Fibroblast of skin of scalp (primary cell): Measurements from ENCODE around the gene ATXN1.
"Not testable (repeated sequence)": the region's sequence is repeated elsewhere in the genome, so short reads cannot be mapped to it uniquely, and the experiment has no call there.

Experiments
- DNase-seq: peaks from one replicate; pipeline ENCODE4 v3.0.0-alpha.2; 2013

ATXN1 gene

GRCh38 chr6:16265351-16266341, 495.6 kb downstream of the ATXN1 start:
- no peak for DNase-seq

DNA sequence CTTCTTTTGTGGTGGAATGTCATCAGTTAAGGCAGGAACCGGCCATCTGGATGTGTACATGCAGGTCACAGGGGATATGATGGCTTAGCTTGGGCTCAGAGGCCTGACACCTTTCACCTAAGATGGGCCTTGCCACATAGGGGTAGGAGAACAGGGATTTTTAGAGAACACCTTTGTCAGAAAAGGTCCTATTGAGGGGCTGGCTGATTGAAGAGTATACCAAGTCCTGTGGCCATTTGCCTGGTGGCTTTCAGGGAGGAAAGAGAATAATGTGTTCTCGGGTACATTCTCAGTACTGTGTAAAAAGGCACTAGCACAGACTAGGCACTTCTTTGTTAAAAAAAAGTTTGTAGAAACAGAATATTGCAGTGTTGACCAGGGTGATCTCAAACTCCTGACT, 496.5 kb downstream of the ATXN1 start:
- no peak for DNase-seq

DNA sequence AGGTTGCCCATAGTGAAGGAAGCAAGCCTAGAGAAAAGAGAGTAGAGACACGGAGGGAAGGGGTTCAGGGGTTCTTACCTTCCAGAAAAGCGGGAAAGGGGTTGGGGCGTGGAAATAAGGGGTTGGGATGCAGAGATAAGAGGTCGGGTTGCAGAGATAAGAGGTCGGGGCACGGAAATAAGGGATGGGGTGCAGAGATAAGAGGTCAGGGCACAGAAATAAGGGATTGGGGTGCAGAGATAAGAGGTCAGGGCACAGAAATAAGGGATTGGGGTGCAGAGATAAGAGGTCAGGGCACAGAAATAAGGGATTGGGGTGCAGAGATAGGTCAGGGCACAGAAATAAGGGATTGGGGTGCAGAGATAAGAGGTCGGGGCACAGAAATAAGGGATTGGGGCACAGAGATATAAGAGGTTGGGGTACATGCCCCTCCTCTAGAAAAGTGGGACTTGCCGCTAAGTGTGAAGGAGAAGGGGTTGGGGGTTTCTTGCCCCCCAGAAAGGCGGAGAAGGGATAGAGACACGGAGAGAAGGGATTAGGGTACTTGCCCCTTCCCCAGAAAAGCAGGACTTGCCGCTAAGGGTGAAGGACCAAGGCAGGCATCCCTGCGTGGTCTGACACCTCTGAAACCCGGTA, 497.7 kb downstream of the ATXN1 start:
- not testable (repeated sequence) for DNase-seq

GRCh38 chr6:16262773-16263172, 498.5 kb downstream of the ATXN1 start:
- DNase-seq = not testable (repeated sequence)

DNA sequence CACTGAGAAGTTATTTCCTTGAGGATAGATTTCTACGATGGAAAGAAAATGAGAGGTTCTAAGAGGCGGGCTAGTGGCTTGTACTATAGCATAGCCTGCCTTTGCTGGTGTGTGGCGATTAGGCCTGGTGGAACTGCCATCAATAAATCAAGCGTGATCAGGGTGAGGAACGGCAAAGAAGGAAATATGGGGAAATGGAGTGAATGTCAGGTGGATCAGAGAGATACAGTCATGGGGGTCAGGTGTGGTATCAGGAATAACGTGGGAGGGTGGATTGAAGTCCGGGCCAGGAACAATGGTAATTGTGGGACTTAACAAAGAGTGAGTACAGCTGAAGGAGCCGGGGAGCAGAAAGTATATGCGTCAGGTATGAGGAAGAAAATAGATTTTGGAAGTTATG, 500.7 kb downstream of the ATXN1 start:
- DNase-seq = not testable (repeated sequence)

DNA sequence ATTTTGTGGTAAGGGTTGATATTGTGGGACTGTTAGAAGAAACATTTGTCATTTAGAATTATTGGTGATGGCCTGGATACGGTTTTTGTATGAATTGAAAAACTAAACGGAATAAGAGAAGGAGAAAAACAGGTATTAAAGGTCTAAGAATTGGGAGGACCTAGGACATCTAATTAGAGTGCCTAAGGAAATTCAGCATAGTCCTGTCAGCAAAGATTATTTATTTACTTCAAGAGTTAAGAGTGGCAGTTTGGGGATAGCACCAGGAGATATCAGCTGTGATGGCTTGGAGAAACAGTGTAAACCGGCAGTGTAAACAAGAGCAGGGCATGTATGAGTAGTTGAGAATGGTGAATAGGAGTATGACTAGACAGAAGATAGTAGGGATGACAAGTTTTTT, 501.7 kb downstream of the ATXN1 start:
- not testable (repeated sequence) for DNase-seq

GRCh38 chr6:16258709-16259075, 502.6 kb downstream of the ATXN1 start:
- no peak for DNase-seq

DNA sequence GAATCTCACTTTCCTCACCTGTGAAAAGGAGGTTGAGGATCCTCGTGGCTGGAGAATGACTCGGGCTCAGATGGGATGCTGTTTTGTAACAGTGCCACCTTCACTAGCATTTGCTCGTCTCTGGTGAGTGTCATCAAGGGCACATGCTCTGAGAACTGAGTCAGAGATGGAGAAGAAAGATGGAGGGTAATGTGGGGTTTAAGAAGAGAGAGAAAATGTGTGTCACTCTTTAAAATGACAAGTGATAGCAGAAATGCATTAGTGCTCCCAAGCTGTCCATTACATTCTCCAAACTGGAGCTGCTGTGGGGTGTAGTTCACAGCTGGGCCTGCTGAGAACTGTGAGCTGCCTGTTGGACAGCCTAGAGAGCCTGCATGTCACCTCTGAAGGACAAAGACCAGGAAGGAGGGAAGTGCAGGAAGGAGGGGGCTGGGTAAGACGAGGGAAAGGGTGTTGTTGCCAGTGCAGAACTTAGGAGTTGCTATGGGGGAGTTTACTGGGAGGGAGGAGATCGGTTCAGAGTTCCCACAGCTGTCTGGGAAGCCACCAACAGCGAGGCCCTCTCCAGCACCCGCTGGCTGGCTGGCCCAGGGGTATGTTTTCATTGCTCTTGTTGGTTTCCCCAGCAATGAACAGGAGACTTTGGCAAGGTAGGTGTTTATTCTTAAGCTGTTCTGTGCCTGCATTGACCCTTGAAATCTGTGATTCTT, 503.1 kb downstream of the ATXN1 start:
- no peak for DNase-seq

DNA sequence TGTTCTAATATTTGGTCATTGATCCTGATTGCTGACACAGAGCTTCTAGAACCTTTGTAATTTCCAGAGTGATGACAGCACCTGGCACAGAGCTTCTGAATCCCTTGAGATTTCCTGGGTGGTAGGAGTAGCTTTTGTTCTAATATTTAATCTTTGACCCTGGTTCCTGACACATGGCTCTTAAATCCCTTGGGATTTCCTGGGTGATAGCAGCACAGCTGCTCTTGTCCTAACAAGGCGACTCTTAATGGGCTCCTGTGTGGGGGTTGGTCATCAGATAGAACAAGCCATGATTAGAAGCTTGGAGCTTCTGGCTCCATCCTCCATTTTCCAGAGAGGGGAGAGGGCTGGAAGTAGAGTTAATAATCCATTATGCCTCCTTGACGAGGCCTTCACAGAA, 504.5 kb downstream of the ATXN1 start:
- DNase-seq = no peak

- DNase-seq = no peak
These were observed 506.7 kb downstream of the ATXN1 start for GRCh38 chr6:16254535-16254934.

- no peak for DNase-seq
These were observed 507.7 kb downstream of the ATXN1 start for GRCh38 chr6:16253399-16254144.

DNA sequence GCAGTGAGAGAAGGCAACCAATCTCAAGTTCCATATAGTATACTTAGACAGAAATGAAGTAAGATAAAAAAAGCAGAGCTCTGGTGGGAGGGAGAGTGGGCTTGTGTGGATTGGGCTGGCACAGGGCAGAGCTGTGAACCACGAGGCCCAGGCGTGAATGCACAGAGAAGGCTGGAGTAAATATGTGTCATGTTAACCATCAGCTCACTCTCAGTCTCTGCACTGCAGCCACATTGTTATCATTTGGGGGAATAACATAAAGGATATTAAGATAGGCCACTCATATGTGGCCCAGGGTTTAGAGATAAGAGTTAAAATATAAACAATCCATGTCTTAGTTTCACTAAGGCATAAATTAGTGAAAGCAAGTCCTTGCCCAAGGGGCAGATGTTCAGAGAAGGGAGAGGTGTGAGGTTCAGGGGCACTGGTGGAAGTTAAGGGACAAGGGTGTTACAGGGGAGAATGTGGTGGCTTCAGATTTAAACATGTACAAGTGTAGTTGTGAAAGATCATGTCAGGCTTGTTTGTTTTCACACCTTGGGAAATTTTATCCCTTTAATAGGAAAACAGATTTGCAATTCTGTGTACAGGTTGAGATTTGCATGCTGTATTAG, 508.5 kb downstream of the ATXN1 start:
- no peak for DNase-seq

GRCh38 chr6:16251706-16252105, 509.6 kb downstream of the ATXN1 start:
- no peak for DNase-seq

- DNase-seq = no peak
These were observed 511.3 kb downstream of the ATXN1 start for GRCh38 chr6:16249971-16250370.
